B cell (primary cell): Measurements from ENCODE around the gene TEX264. TPM values are rescaled to one million over a fixed set of nuclear protein-coding genes. Genes with fewer than 3 reads are reported as not detected.

Experiments used
- ATAC-seq: fragments of 200-7000 bp; cut with Tn5 transposase; one replicate; pipeline ENCODE4 v1.10.0; 2021; ENCODE audit warnings: low read depth, mild to moderate bottlenecking, moderate number of reproducible peaks, moderate library complexity
- CTCF ChIA-PET: fragments of 350-600 bp; sonication (Branson Sonifier 250); formaldehyde crosslinking; loops from one replicate; lab custom pipeline; 2021; ENCODE audit warnings: antibody characterized with exemption, inconsistent platforms; lab: Charles Lee
- POLR2A ChIA-PET: fragments of 350-600 bp; sonication (Branson Sonifier 250); formaldehyde crosslinking; loops from one replicate; lab custom pipeline; 2021; ENCODE audit warnings: antibody characterized with exemption; lab: Charles Lee
- DNase-seq: peaks from one replicate; pipeline ENCODE4 v3.0.0; 2013
- H2AFZ ChIP-seq: 2 replicates; pipeline ENCODE4 v1.6.1; 2012; ENCODE audit warnings: mild to moderate bottlenecking, low read depth, low read length; ENCODE audit not compliant: insufficient read depth, poor library complexity, severe bottlenecking
- H3K27ac ChIP-seq, 2 donors: 1 replicate in 1 of 2; 2 replicates in 1 of 2; pipeline ENCODE4 v1.5.1; 2012 to 2013; ENCODE audit warnings: low read length in 2 of 2, mild to moderate bottlenecking in 2 of 2, moderate library complexity in 1 of 2
- H3K27me3 ChIP-seq, 4 experiments: fragments of 200-600 bp in 1 of 4; sonication (generic) in 1 of 4; replicated peaks in 1 of 4; 1 replicate in 2 of 4; 2 replicates in 2 of 4; pipeline versions ENCODE4 v1.6.1 to v1.7.0; 2013 to 2016; ENCODE audit warnings: low read length in 3 of 4, mild to moderate bottlenecking in 2 of 4, mixed read lengths in 1 of 4, moderate library complexity in 1 of 4; ENCODE audit not compliant: insufficient read depth in 4 of 4, control insufficient read depth in 3 of 4; ENCODE audit errors: control extremely low read depth in 1 of 4
- H3K36me3 ChIP-seq, 2 experiments: replicated peaks in 1 of 2; 1 replicate in 1 of 2; 2 replicates in 1 of 2; pipeline versions ENCODE4 v1.6.1 to v1.7.1; 2013; ENCODE audit warnings: low read length in 1 of 2; ENCODE audit not compliant: insufficient read depth in 2 of 2, control insufficient read depth in 1 of 2; ENCODE audit errors: control extremely low read depth in 1 of 2, extremely low read depth in 1 of 2
- H3K4me1 ChIP-seq, 2 donors: fragments of 200-600 bp in 1 of 2; sonication (generic) in 1 of 2; 1 replicate in 1 of 2; 2 replicates in 1 of 2; pipeline versions ENCODE4 v1.5.1 to v1.6.1; 2013 to 2017; ENCODE audit warnings: low read length in 2 of 2; ENCODE audit not compliant: control insufficient read depth in 2 of 2, insufficient read depth in 2 of 2
- H3K4me2 ChIP-seq: replicated peaks from 2 replicates; pipeline ENCODE3; 2012; ENCODE audit warnings: mild to moderate bottlenecking, low read depth, low read length; ENCODE audit not compliant: poor library complexity, severe bottlenecking
- H3K4me3 ChIP-seq, 5 experiments: fragments of 200-600 bp in 1 of 5; sonication (generic) in 1 of 5; 1 replicate in 3 of 5; 2 replicates in 2 of 5; pipeline versions ENCODE4 v1.5.1 to v1.7.0; 2011 to 2016; ENCODE audit warnings: low read length in 4 of 5, mild to moderate bottlenecking in 4 of 5, low read depth in 2 of 5, control low read depth in 1 of 5, moderate library complexity in 1 of 5; ENCODE audit not compliant: insufficient read depth in 1 of 5; ENCODE audit errors: control extremely low read depth in 1 of 5, extremely low read depth in 1 of 5
- H3K79me2 ChIP-seq: fragments of 200-600 bp; sonication (generic); one replicate; pipeline ENCODE4 v1.6.0; 2016; ENCODE audit warnings: low read length; ENCODE audit not compliant: control insufficient read depth, insufficient read depth
- H3K9ac ChIP-seq: fragments of 200-600 bp; sonication (generic); 2 replicates; pipeline ENCODE4 v1.6.1; 2017; ENCODE audit warnings: mild to moderate bottlenecking, low read length, moderate library complexity
- H3K9me3 ChIP-seq, 3 donors: one replicate each; pipeline versions ENCODE4 v1.6.1 to v1.7.1; 2013; ENCODE audit warnings: low read length in 2 of 3; ENCODE audit not compliant: control insufficient read depth in 2 of 3, insufficient read depth in 1 of 3; ENCODE audit errors: control extremely low read depth in 1 of 3
- H4K20me1 ChIP-seq: 2 replicates; pipeline ENCODE4 v1.6.0; 2012; ENCODE audit warnings: mild to moderate bottlenecking, low read length; ENCODE audit not compliant: insufficient read depth, control insufficient read depth, poor library complexity, severe bottlenecking
- H3K27ac Mint-ChIP-seq: one replicate; pipeline ENCODE4 v1.8.0; 2021; ENCODE audit warnings: mixed read lengths
- H3K27me3 Mint-ChIP-seq: one replicate; pipeline ENCODE4 v1.8.0; 2021; ENCODE audit warnings: mixed read lengths
- H3K4me1 Mint-ChIP-seq: one replicate; pipeline ENCODE4 v1.8.0; 2021; ENCODE audit warnings: mixed read lengths
- H3K4me3 Mint-ChIP-seq: one replicate; pipeline ENCODE4 v1.8.0; 2021; ENCODE audit warnings: mixed read lengths
- H3K9me3 Mint-ChIP-seq: one replicate; pipeline ENCODE4 v1.8.0; 2022; ENCODE audit warnings: mixed read lengths; ENCODE audit not compliant: insufficient read depth
- CTCF ChIP-seq: fragments of 200-600 bp; IDR thresholded peaks from one replicate; pipeline ENCODE4 v1.8.0; 2022; ENCODE audit warnings: antibody characterized with exemption, mild to moderate bottlenecking
- EZH2 ChIP-seq: IDR thresholded peaks from 2 replicates; pipeline ENCODE4 v1.6.1; 2012; ENCODE audit warnings: borderline replicate concordance, low read depth, mild to moderate bottlenecking, moderate library complexity, low read length; ENCODE audit not compliant: insufficient read depth, poor library complexity, severe bottlenecking
- WGBS: methylation state at CpG from one replicate; pipeline ENCODE4 v1.1.5; 2013; ENCODE audit warnings: missing lambda C conversion rate; ENCODE audit not compliant: insufficient coverage; 5-methylcytosine and 5-hydroxymethylcytosine counted together
- intact Hi-C: fragments of 100-400 bp; cut with micrococcal nuclease; formaldehyde crosslinking; loops from one replicate; pipeline ENCODE4 v1.10.0; 2022
- polyA plus RNA-seq: library from polyadenylated mRNA; depleted of rRNA; stranded (reverse); fragments of >200 nt; gene quantifications from 2 replicates; pipeline ENCODE4 v1.2.3, GENCODE V29; 2012
- total RNA-seq, 2 donors: library from RNA; stranded (reverse); fragments of 120-200 nt in 1 of 2; gene quantifications; 1 replicate in 1 of 2; 2 replicates in 1 of 2; pipeline versions ENCODE4 v1.2.3 to v1.2.4, GENCODE V29; 2013 to 2022

TEX264 gene
- total and polyA plus RNA-seq, 2 donors (not counting 1 experiment from before 2014, with no cell fraction given), result 39.1 to 79.7 TPM

- TF ChIP-seq EZH2 (no peak), CTCF (no peak)
- H3K9ac ChIP-seq, result no peak overlapping the region
- H3K79me2 ChIP-seq, result no peaks in the 10 kb centered on the region
- no peak overlapping the region for H2AFZ ChIP-seq
- no peak overlapping the region for H3K4me3 Mint-ChIP-seq
- POLR2A ChIA-PET, result no interaction called here
- WGBS, result 95% methylated on average over 19 of the region's 20 CpGs
- no peaks in the 10 kb centered on the region for H3K27me3 ChIP-seq
- no peaks in the 10 kb centered on the region for H4K20me1 ChIP-seq
- H3K4me1 Mint-ChIP-seq, result peaks cover 3% of the 10 kb centered on the region
- CTCF ChIA-PET, result no interaction called here
- H3K4me1 ChIP-seq, result no peaks in the 10 kb centered on the region
- no peaks in the 10 kb centered on the region for H3K9me3 Mint-ChIP-seq
- H3K27me3 Mint-ChIP-seq, result peaks cover 3% of the 10 kb centered on the region
- intact Hi-C loops, result no loop called here
- no peaks in the 10 kb centered on the region for H3K9me3 ChIP-seq
- H3K4me2 ChIP-seq, result no peak overlapping the region
- no peaks in the 10 kb centered on the region for H3K36me3 ChIP-seq
- ATAC-seq (no peak), DNase-seq (no peak)
- H3K27ac ChIP-seq, result no peak overlapping the region
- H3K4me3 ChIP-seq, result no peak overlapping the region
- H3K27ac Mint-ChIP-seq, result no peak overlapping the region
These were observed 41.5 kb downstream of the TEX264 start for GRCh38 chr3:51712511-51712931.

DNA sequence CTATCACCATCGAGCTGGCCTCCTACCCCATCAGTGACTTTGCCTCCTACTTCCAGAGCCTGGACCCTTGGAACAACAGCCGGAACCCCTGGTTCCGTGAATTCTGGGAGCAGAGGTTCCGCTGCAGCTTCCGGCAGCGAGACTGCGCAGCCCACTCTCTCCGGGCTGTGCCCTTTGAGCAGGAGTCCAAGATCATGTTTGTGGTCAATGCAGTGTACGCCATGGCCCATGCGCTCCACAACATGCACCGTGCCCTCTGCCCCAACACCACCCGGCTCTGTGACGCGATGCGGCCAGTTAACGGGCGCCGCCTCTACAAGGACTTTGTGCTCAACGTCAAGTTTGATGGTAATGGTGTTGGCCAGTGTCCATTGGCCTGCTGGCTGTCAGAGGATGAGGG is 41.9 kb downstream of the TEX264 start:
- H3K27ac Mint-ChIP-seq, result no peak overlapping the region
- CTCF ChIA-PET, result no interaction called here
- WGBS, result 96% methylated on average over 18 of the region's 19 CpGs
- no peak for TF ChIP-seq EZH2
- no peak for TF ChIP-seq CTCF
- H3K4me3 Mint-ChIP-seq, result no peak overlapping the region
- Histone ChIP-seq H3K4me1 (no peaks in the 10 kb centered on the region), H3K4me2 (no peak overlapping the region), H3K27me3 (no peaks in the 10 kb centered on the region), H3K4me3 (no peak overlapping the region), H3K9me3 (no peaks in the 10 kb centered on the region), H4K20me1 (no peaks in the 10 kb centered on the region), H3K36me3 (no peaks in the 10 kb centered on the region), H3K9ac (no peak overlapping the region), H3K79me2 (no peaks in the 10 kb centered on the region), H2AFZ (no peak overlapping the region), H3K27ac (no peak overlapping the region)
- no peaks in the 10 kb centered on the region for H3K9me3 Mint-ChIP-seq
- ATAC-seq, result no peak
- intact Hi-C loops, result no loop called here
- peaks cover 3% of the 10 kb centered on the region for H3K27me3 Mint-ChIP-seq
- POLR2A ChIA-PET, result no interaction called here
- no peak for DNase-seq
- H3K4me1 Mint-ChIP-seq, result peaks cover 3% of the 10 kb centered on the region
